GM12878 (cell line): ENCODE results near the gene ZNF366. TPM values are rescaled to one million over a fixed set of nuclear protein-coding genes. Genes with fewer than 3 reads are reported as not detected.

Source experiments
- ATF2 ChIP-seq: IDR thresholded peaks from 2 replicates; pipeline ENCODE4 v1.6.1; 2012; ENCODE audit warnings: low read length, inconsistent platforms
- BACH1 ChIP-seq: fragments of 450-650 bp; IDR thresholded peaks from 2 replicates; pipeline ENCODE4 v1.6.1; 2017; ENCODE audit warnings: mild to moderate bottlenecking, borderline replicate concordance
- BCL11A ChIP-seq: IDR thresholded peaks from 2 replicates; pipeline ENCODE4 v1.6.1; 2011; ENCODE audit warnings: low read depth, low read length
- BCL3 ChIP-seq: IDR thresholded peaks from 2 replicates; pipeline ENCODE4 v1.6.1; 2011; ENCODE audit warnings: borderline replicate concordance, low read depth, mild to moderate bottlenecking, moderate library complexity, low read length; ENCODE audit not compliant: insufficient read depth, poor library complexity, severe bottlenecking
- BRCA1 ChIP-seq: IDR thresholded peaks from 2 replicates; pipeline ENCODE4 v1.6.1; 2011; ENCODE audit warnings: low read depth, low read length, improper control_type of control experiment
- CBX3 ChIP-seq: fragments of 200-600 bp; sonication (generic); IDR thresholded peaks from 2 replicates; pipeline ENCODE4 v1.6.1; 2016; ENCODE audit warnings: low read depth, borderline replicate concordance
- CREB1 ChIP-seq: IDR thresholded peaks from 2 replicates; pipeline ENCODE4 v1.6.1; 2012; ENCODE audit warnings: low read depth, mild to moderate bottlenecking, inconsistent platforms
- ELK1 ChIP-seq: IDR thresholded peaks from 2 replicates; pipeline ENCODE4 v1.6.1; 2012; ENCODE audit warnings: low read depth, low read length, improper control_type of control experiment
- ESRRA ChIP-seq: IDR thresholded peaks from 2 replicates; pipeline ENCODE4 v1.6.1; 2012; ENCODE audit warnings: mild to moderate bottlenecking, low read length, improper control_type of control experiment
- ETV6 ChIP-seq, 2 experiments: fragments of 450-650 bp in 1 of 2; IDR thresholded peaks in 1 of 2; conservative IDR thresholded peaks in 1 of 2; 2 replicates each; pipeline ENCODE4 v1.6.1; 2014; ENCODE audit warnings: antibody characterized with exemption in 1 of 2, borderline replicate concordance in 1 of 2, low read depth in 1 of 2, mild to moderate bottlenecking in 1 of 2, moderate library complexity in 1 of 2
- JUND ChIP-seq: IDR thresholded peaks from 2 replicates; pipeline ENCODE4 v1.6.1; 2012; ENCODE audit warnings: low read depth, mild to moderate bottlenecking, low read length, improper control_type of control experiment, moderate library complexity
- KDM1A ChIP-seq: fragments of 200-600 bp; sonication (generic); IDR thresholded peaks from 2 replicates; pipeline ENCODE4 v1.6.1; 2016; ENCODE audit warnings: borderline replicate concordance
- MEF2B ChIP-seq: fragments of 450-650 bp; IDR thresholded peaks from 2 replicates; pipeline ENCODE4 v1.6.1; 2018; ENCODE audit warnings: mild to moderate bottlenecking, moderate library complexity; ENCODE audit not compliant: partially characterized antibody, poor library complexity, severe bottlenecking
- MXI1 ChIP-seq: fragments of 150-350 bp; IDR thresholded peaks from 2 replicates; pipeline ENCODE4 v1.6.1; 2011; ENCODE audit warnings: low read depth, mild to moderate bottlenecking, inconsistent platforms, low read length, improper control_type of control experiment
- NFIC ChIP-seq: IDR thresholded peaks from 2 replicates; pipeline ENCODE4 v1.6.1; 2012; ENCODE audit warnings: low read depth, mild to moderate bottlenecking, inconsistent platforms, low read length, moderate library complexity
- NR2F1 ChIP-seq: fragments of 450-650 bp; conservative IDR thresholded peaks from 2 replicates; pipeline ENCODE4 v1.6.1; 2017; ENCODE audit warnings: mild to moderate bottlenecking
- PAX5 ChIP-seq: IDR thresholded peaks from 2 replicates; pipeline ENCODE4 v1.6.1; 2011; ENCODE audit warnings: low read depth, low read length, borderline replicate concordance
- POLR2A ChIP-seq: IDR thresholded peaks from 2 replicates; pipeline ENCODE4 v1.6.1; 2011; ENCODE audit warnings: low read depth, mild to moderate bottlenecking, low read length
- RB1 ChIP-seq: fragments of 450-650 bp; formaldehyde crosslinking; IDR thresholded peaks from 2 replicates; pipeline ENCODE4 v1.6.1; 2017; ENCODE audit warnings: mild to moderate bottlenecking, borderline replicate concordance
- ZBTB4 ChIP-seq: fragments of 450-650 bp; formaldehyde crosslinking; IDR thresholded peaks from 2 replicates; pipeline ENCODE4 v1.4.0; 2022; ENCODE audit warnings: mild to moderate bottlenecking, moderate library complexity
- ZSCAN29 ChIP-seq: fragments of 450-650 bp; IDR thresholded peaks from 2 replicates; pipeline ENCODE4 v1.6.1; 2017; ENCODE audit warnings: mild to moderate bottlenecking, moderate library complexity
- polyA plus RNA-seq, 11 experiments: library from polyadenylated mRNA; depleted of rRNA in 4 of 11; unstranded in 6 of 11; stranded (reverse) in 5 of 11; fragments of >200 nt; fragmentation: Nextera tagmentation in 4 of 11; fragmentation: Illumina TruSeq in 1 of 11; extraction: Ambion mirVana in 4 of 11; extraction: Trizol in 1 of 11; gene quantifications; 1 replicate in 1 of 11; 2 replicates in 10 of 11; pipeline versions ENCODE4 v1.2.1 to v1.2.3, GENCODE V29; 2011 to 2016; ENCODE audit warnings: inconsistent platforms in 2 of 11, missing spikeins in 2 of 11, low read depth in 1 of 11
- total RNA-seq, 4 experiments: library from RNA; depleted of rRNA in 3 of 4; stranded (reverse); fragments of >200 nt in 3 of 4; fragmentation: Illumina TruSeq in 1 of 4; extraction: Trizol in 1 of 4; gene quantifications; 2 replicates each; pipeline versions ENCODE4 v1.2.1 to v1.2.3, GENCODE V29; 2013 to 2021

Gene ZNF366
- total and polyA plus RNA-seq, 10 of the 15 experiments (the other 5 are each of a cell fraction or from before 2014, with no cell fraction given): 0.01 to 0.18 (median 0.04) TPM; not detected in 6

GRCh38 chr5:72508241-72509170 lies 1.3 kb upstream of the ZNF366 start (continued):
- no peak for TF ChIP-seq CBX3
- no peak for TF ChIP-seq ZSCAN29
- TF ChIP-seq KDM1A: no peak
- TF ChIP-seq RB1: no peak
- TF ChIP-seq BCL11A: 0 out of 2 replicates have a peak, but pooled peaks have one; percentile 22
- no peak for TF ChIP-seq JUND
- TF ChIP-seq ELK1: no peak
- TF ChIP-seq CREB1: 0 out of 2 replicates have a peak, but pooled peaks have one; percentile 23
- TF ChIP-seq ATF2: peak; percentile 65; the same call in 1 of the 2 replicates
- no peak for TF ChIP-seq POLR2A
- TF ChIP-seq ZBTB4 (CRISPR knock-in tag): no peak
- TF ChIP-seq MEF2B: no peak
- TF ChIP-seq BCL3: no peak
- TF ChIP-seq BACH1: no peak
- TF ChIP-seq PAX5: peak; percentile 52; the same call in 1 of the 2 replicates
- peak in 1 of 2 experiments; percentile 53; a peak in 2 of 4 replicates for TF ChIP-seq ETV6 (conservative IDR thresholded peaks at IDR 0.05 in 1 of 2, IDR thresholded peaks at IDR 0.05 in 1 of 2; ENCODE audit: borderline replicate concordance in 1 of 2, low read depth in 1 of 2)
- no peak for TF ChIP-seq ESRRA
- TF ChIP-seq BRCA1: no peak
- peak; percentile 71 for TF ChIP-seq NFIC
- TF ChIP-seq MXI1: 0 out of 2 replicates have a peak, but pooled peaks have one; percentile 41
- TF ChIP-seq NR2F1: no peak
